RWPE1 (cell line): ENCODE data around the gene KCND3.

Source experiments
- CTCF ChIA-PET: fragments of 350-600 bp; sonication (Branson Sonifier 250); formaldehyde crosslinking; extraction: SDS; loops from one replicate; lab custom pipeline; 2021; lab: Yijun Ruan, JAX
- POLR2A ChIA-PET: fragments of 400-600 bp; formaldehyde crosslinking; extraction: SDS; loops from one replicate; lab custom pipeline; 2020; ENCODE audit warnings: antibody characterized with exemption; ENCODE audit not compliant: low non-redundant PET; lab: Yijun Ruan, JAX
- DNase-seq: peaks from one replicate; pipeline ENCODE4 v3.0.0; 2012; ENCODE audit warnings: low spot score
- H3K27ac ChIP-seq: fragments of 450-650 bp; 2 replicates; pipeline ENCODE4 v1.5.1; 2017
- TF ChIP-seq, protein P1 (sequence below): fragments of 450-650 bp; conservative IDR thresholded peaks from 2 replicates; pipeline ENCODE4 v1.5.1; 2017; ENCODE audit warnings: low read depth, mild to moderate bottlenecking

Gene KCND3

DNA sequence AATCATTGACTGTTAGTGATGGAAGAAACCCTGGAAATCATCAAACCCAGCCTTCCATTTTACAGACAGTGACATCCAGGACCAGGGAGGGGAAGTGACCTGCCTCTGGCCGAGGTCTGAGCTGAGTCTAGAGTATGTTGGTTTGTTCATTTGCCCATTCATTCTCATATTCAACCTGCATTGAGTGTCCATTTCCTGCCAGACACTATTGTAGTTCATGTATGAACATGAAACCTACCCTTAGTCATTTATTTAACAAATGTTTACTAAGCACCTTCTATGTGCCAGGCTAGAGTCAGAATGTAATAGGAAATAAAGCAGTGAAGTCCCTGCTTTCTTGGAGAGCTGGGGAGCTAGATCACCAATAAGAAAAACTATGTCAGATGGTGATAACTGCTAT, 51.3 kb downstream of the KCND3 start:
- ChIA-PET POLR2A (interaction anchor here (1.2 kb wide), 1 partner anchor 50 kb away, joined by 4 read pairs; no protein-coding TSS in a partner anchor), CTCF (interaction anchor here (0.7 kb wide), 1 partner anchor 13 kb away, joined by 3 read pairs; no protein-coding TSS in a partner anchor)
- TF ChIP-seq, protein P1, sequence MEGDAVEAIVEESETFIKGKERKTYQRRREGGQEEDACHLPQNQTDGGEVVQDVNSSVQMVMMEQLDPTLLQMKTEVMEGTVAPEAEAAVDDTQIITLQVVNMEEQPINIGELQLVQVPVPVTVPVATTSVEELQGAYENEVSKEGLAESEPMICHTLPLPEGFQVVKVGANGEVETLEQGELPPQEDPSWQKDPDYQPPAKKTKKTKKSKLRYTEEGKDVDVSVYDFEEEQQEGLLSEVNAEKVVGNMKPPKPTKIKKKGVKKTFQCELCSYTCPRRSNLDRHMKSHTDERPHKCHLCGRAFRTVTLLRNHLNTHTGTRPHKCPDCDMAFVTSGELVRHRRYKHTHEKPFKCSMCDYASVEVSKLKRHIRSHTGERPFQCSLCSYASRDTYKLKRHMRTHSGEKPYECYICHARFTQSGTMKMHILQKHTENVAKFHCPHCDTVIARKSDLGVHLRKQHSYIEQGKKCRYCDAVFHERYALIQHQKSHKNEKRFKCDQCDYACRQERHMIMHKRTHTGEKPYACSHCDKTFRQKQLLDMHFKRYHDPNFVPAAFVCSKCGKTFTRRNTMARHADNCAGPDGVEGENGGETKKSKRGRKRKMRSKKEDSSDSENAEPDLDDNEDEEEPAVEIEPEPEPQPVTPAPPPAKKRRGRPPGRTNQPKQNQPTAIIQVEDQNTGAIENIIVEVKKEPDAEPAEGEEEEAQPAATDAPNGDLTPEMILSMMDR = no peak
- no peak overlapping the region for H3K27ac ChIP-seq
- DNase-seq = no peak

- TF ChIP-seq, protein P1 = no peak
- H3K27ac ChIP-seq = no peak overlapping the region
- ChIA-PET POLR2A (interaction anchor here (1.2 kb wide), 1 partner anchor 49 kb away, joined by 4 read pairs; no protein-coding TSS in a partner anchor), CTCF (no interaction called here)
- DNase-seq = no peak
These were observed 52.2 kb downstream of the KCND3 start for GRCh38 chr1:111937147-111937725.

DNA sequence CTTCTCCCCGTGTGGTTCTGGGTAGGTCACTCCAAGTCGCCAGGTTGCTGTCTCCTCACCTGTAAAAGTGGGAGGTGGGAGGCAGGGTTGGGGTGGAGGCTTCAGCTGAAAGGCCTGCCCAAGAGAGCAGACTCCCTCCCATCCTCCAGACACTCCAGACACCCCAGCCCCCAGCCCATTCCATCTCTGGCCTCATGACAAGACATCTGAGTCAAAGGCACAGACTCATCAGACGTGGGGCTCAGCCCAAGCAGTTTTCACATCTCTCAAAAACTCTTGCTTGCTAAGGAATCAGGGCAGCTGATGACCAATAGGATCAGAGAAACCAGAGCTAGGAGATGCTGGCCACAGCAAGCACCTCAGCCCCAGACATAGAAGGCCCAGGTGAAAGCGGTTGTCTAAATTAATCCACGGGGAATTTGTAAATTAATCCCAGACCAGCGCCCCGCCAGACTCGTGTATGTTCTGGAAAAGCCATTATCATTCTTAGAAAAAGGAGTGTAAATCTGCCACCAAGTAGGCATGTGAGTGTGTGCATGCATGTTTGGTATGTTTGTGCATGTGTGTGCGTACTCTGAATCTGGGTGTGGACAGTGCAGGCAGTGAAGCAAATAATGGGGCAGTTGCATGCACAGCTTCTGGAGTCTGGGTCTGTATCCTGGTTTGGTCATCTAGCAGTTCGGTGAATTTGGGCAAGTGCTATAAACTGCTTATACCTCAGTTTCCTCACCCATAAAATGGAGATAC, 55.2 kb downstream of the KCND3 start:
- no peak overlapping the region for H3K27ac ChIP-seq
- no peak for DNase-seq
- ChIA-PET CTCF (no interaction called here), POLR2A (no interaction called here)
- TF ChIP-seq, protein P1 = no peak

- DNase-seq = no peak
- ChIA-PET CTCF (no interaction called here), POLR2A (no interaction called here)
- H3K27ac ChIP-seq = no peak overlapping the region
- TF ChIP-seq, protein P1 = no peak
These were observed 59.1 kb downstream of the KCND3 start for GRCh38 chr1:111930356-111930755.

GRCh38 chr1:111928531-111928930, 60.9 kb downstream of the KCND3 start:
- ChIA-PET POLR2A (no interaction called here), CTCF (no interaction called here)
- TF ChIP-seq, protein P1 = no peak
- no peak overlapping the region for H3K27ac ChIP-seq
- DNase-seq = no peak

GRCh38 chr1:111927652-111928051, 61.8 kb downstream of the KCND3 start:
- no peak for DNase-seq
- TF ChIP-seq, protein P1 = no peak
- POLR2A ChIA-PET = no interaction called here
- no peak overlapping the region for H3K27ac ChIP-seq
- CTCF ChIA-PET = no interaction called here
